Prostate gland (tissue), 2 donors: ENCODE results near the gene YEATS4. TPM values are rescaled to one million over a fixed set of nuclear protein-coding genes. Genes with fewer than 3 reads are reported as not detected.

Experiments used
- DNase-seq: peaks from one replicate; pipeline ENCODE4 v3.0.0-alpha.2; 2019; ENCODE audit warnings: low spot score
- H3K27ac ChIP-seq, 2 donors: fragments of 200-600 bp; sonication (generic); 2 replicates each; pipeline ENCODE4 v1.5.1; 2017 to 2019
- H3K27me3 ChIP-seq: fragments of 200-600 bp; sonication (generic); replicated peaks from 2 replicates; pipeline ENCODE4 v1.5.1; 2019; ENCODE audit not compliant: insufficient read depth
- H3K36me3 ChIP-seq, 2 donors: fragments of 200-600 bp; sonication (generic); 1 replicate in 1 of 2; 2 replicates in 1 of 2; pipeline versions ENCODE4 v1.5.1 to v1.8.1; 2017 to 2019
- H3K4me1 ChIP-seq: fragments of 200-600 bp; sonication (generic); replicated peaks from 2 replicates; pipeline ENCODE4 v1.5.1; 2019
- H3K4me3 ChIP-seq, 2 donors: fragments of 200-600 bp; sonication (generic); 2 replicates each; pipeline ENCODE4 v1.5.1; 2017 to 2019
- H3K9me3 ChIP-seq: fragments of 200-600 bp; sonication (generic); 2 replicates; pipeline ENCODE4 v1.5.1; 2017
- CTCF ChIP-seq, 4 experiments: fragments of 200-600 bp in 2 of 4; fragments of 450-650 bp in 2 of 4; sonication (generic) in 2 of 4; IDR thresholded peaks; 1 replicate in 3 of 4; 2 replicates in 1 of 4; pipeline ENCODE4 v1.5.1; 2016 to 2019; ENCODE audit warnings: antibody characterized with exemption in 4 of 4, mild to moderate bottlenecking in 2 of 4, moderate library complexity in 2 of 4
- POLR2A ChIP-seq: fragments of 450-650 bp; IDR thresholded peaks from one replicate; pipeline ENCODE4 v1.6.1; 2016; ENCODE audit warnings: antibody characterized with exemption, mild to moderate bottlenecking
- POLR2AphosphoS5 ChIP-seq: sonication (generic); formaldehyde crosslinking; IDR thresholded peaks from one replicate; pipeline ENCODE4 v1.6.1; 2017; ENCODE audit warnings: antibody characterized with exemption
- WGBS: methylation state at CpG from one replicate; pipeline ENCODE4 v1.1.5; 2018; 5-methylcytosine and 5-hydroxymethylcytosine counted together
- intact Hi-C: fragments of 100-400 bp; cut with DNase I; formaldehyde crosslinking; loops from one replicate; pipeline ENCODE4 v1.14.2; 2022
- total RNA-seq, 2 donors: library from RNA; depleted of rRNA; stranded (reverse); fragments of >200 nt; gene quantifications; one replicate each; pipeline ENCODE4 v1.1.0, GENCODE V29; 2016

YEATS4 gene
- total RNA-seq, 2 donors from 2014 or later = 29.0 to 57.4 TPM

- H3K4me3 ChIP-seq = no peak within 1 kb of the TSS
- WGBS = 78% methylated on average over 4 of the region's 4 CpGs
- no peaks in the 10 kb centered on the region for H3K27me3 ChIP-seq
- H3K36me3 ChIP-seq = no peaks in the 10 kb centered on the region
- H3K4me1 ChIP-seq = no peaks in the 10 kb centered on the region
- no peak for TF ChIP-seq CTCF (IDR thresholded peaks at IDR 0.05)
- TF ChIP-seq POLR2A = no peak
- TF ChIP-seq POLR2AphosphoS5 = no peak
- no peak for DNase-seq
- H3K9me3 ChIP-seq = no peaks in the 10 kb centered on the region
- no peak within 1 kb of the TSS for H3K27ac ChIP-seq
- intact Hi-C loops = no loop called here
Measured at GRCh38 chr12:69348162-69348938, 11.2 kb upstream of the YEATS4 start, which contains the start of gene LYZ. TSS of gene LYZ (plus strand) at chr12:69348381. CDS start at chr12:69348409, 28 bp downstream.

- Histone ChIP-seq H3K27me3 (no peaks in the 10 kb centered on the region), H3K4me1 (no peaks in the 10 kb centered on the region), H3K36me3 (no peaks in the 10 kb centered on the region), H3K9me3 (no peaks in the 10 kb centered on the region), H3K27ac (no peak overlapping the region), H3K4me3 (no peak overlapping the region)
- DNase-seq = no peak
- intact Hi-C loops = no loop called here
- TF ChIP-seq CTCF (IDR thresholded peaks at IDR 0.05) (no peak), POLR2A (no peak), POLR2AphosphoS5 (no peak)
- WGBS = 79% methylated on average over 2 of the region's 2 CpGs
Measured at GRCh38 chr12:69350002-69350626, 9.4 kb upstream of the YEATS4 start.

- no peaks in the 10 kb centered on the region for H3K9me3 ChIP-seq
- DNase-seq = no peak
Measured at GRCh38 chr12:69350777-69351176, 8.8 kb upstream of the YEATS4 start.

GRCh38 chr12:69351462-69352236 is 7.9 kb upstream of the YEATS4 start:
- TF ChIP-seq CTCF (IDR thresholded peaks at IDR 0.05) = no peak
- TF ChIP-seq POLR2AphosphoS5 = no peak
- no peak for TF ChIP-seq POLR2A
- H3K4me3 ChIP-seq = no peak overlapping the region
- 75% methylated on average over 2 of the region's 2 CpGs for WGBS
- intact Hi-C loops = no loop called here
- no peaks in the 10 kb centered on the region for H3K27me3 ChIP-seq
- no peak for DNase-seq
- H3K27ac ChIP-seq = no peak overlapping the region
- no peaks in the 10 kb centered on the region for H3K36me3 ChIP-seq
- no peaks in the 10 kb centered on the region for H3K4me1 ChIP-seq
- H3K9me3 ChIP-seq = no peaks in the 10 kb centered on the region

More at GRCh38 chr12:69350777-69351176, 8.8 kb upstream of the YEATS4 start:
- TF ChIP-seq CTCF (IDR thresholded peaks at IDR 0.05) = no peak
- TF ChIP-seq POLR2AphosphoS5 = no peak
- TF ChIP-seq POLR2A = no peak
- 91% methylated on average over 1 of the region's 1 CpG for WGBS
- Histone ChIP-seq H3K27me3 (no peaks in the 10 kb centered on the region), H3K27ac (no peak overlapping the region), H3K4me3 (no peak overlapping the region), H3K4me1 (no peaks in the 10 kb centered on the region), H3K36me3 (no peaks in the 10 kb centered on the region)
- intact Hi-C loops = no loop called here
